NCI-H2227 treated with DMSO at 0.1 percent for 48 hours (cell line): ENCODE results near the gene MIGA2.
"Not testable (repeated sequence)": the region's sequence is repeated elsewhere in the genome, so short reads cannot be mapped to it uniquely, and the experiment has no call there.

ENCODE experiments used
- DNase-seq: peaks from one replicate; lab custom pipeline; 2025; lab: John Stamatoyannopoulos, UW

The MIGA2 gene

GRCh38 chr9:129011170-129011569 lies 25.3 kb upstream of the MIGA2 start:
- DNase-seq: no peak

- DNase-seq: no peak
These were observed 24.7 kb upstream of the MIGA2 start for GRCh38 chr9:129011761-129012181.

- DNase-seq: no peak
These were observed 24.1 kb upstream of the MIGA2 start for GRCh38 chr9:129012343-129012742.

- DNase-seq: no peak
These were observed 23.5 kb upstream of the MIGA2 start for GRCh38 chr9:129012893-129013448.

GRCh38 chr9:129013674-129014073 lies 22.8 kb upstream of the MIGA2 start:
- DNase-seq: no peak

- DNase-seq: no peak
These were observed 22.3 kb upstream of the MIGA2 start for GRCh38 chr9:129014124-129014523.

- no peak for DNase-seq
These were observed 21.8 kb upstream of the MIGA2 start for GRCh38 chr9:129014608-129015007.

GRCh38 chr9:129021091-129021490 lies 15.3 kb upstream of the MIGA2 start:
- DNase-seq: no peak

GRCh38 chr9:129022037-129022436 lies 14.4 kb upstream of the MIGA2 start:
- DNase-seq: no peak

GRCh38 chr9:129023036-129023907 lies 13.2 kb upstream of the MIGA2 start:
- DNase-seq: peak; percentile 66

GRCh38 chr9:129023908-129024233 lies 12.6 kb upstream of the MIGA2 start:
- no peak for DNase-seq

GRCh38 chr9:129026442-129027223 lies 9.8 kb upstream of the MIGA2 start:
- no peak for DNase-seq

- no peak for DNase-seq
These were observed 9.2 kb upstream of the MIGA2 start for GRCh38 chr9:129027224-129027684.

GRCh38 chr9:129027685-129028191 lies 8.7 kb upstream of the MIGA2 start:
- no peak for DNase-seq

GRCh38 chr9:129028192-129028966 lies 8.0 kb upstream of the MIGA2 start, which contains the start of gene SH3GLB2:
Gene SH3GLB2, minus strand, starts transcription at chr9:129028331. Its CDS starts 177 bp downstream, at chr9:129028154.
- peak; percentile 81 for DNase-seq

GRCh38 chr9:129030191-129030590 lies 6.2 kb upstream of the MIGA2 start:
- no peak for DNase-seq

GRCh38 chr9:129031514-129031913 lies 4.9 kb upstream of the MIGA2 start:
- no peak for DNase-seq

GRCh38 chr9:129032541-129033159 lies 3.8 kb upstream of the MIGA2 start:
- no peak for DNase-seq

- DNase-seq: no peak
These were observed 3.2 kb upstream of the MIGA2 start for GRCh38 chr9:129033216-129033615.

GRCh38 chr9:129035838-129036237 lies 588 bp upstream of the MIGA2 start:
- DNase-seq: not testable (repeated sequence)
